HG03097 (cell line): ENCODE results near the gene C2CD4A.

Experiments
- ATAC-seq: cut with Tn5 transposase; IDR thresholded peaks from one replicate; pipeline ENCODE4 v1.9.1; 2021; ENCODE audit not compliant: unreplicated experiment, low FRiP score

The C2CD4A gene

DNA sequence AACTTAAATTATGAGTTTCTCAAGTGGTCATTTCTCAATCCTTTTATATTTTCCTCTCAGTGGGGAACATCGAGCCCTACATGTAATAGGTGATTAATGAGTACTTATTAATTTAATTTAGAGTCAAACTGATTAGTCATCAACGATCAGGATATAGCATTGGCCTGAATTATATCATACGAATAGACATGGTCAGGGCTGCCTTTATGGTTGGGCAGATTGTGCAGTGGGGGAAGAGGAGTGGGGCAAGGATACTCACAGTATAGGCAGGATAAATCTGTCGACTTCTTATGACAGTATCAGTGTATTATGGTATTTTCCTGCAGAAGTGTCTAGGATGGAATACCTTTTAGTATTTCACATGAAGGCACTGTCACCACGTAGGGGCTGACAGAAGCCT, 27.0 kb downstream of the C2CD4A start:
- ATAC-seq = no peak

- no peak for ATAC-seq
Observed at GRCh38 chr15:62094388-62094787, 27.6 kb downstream of the C2CD4A start.

GRCh38 chr15:62099094-62099601, 32.4 kb downstream of the C2CD4A start:
- no peak for ATAC-seq

- ATAC-seq = no peak
Observed at GRCh38 chr15:62103431-62103830, 36.7 kb downstream of the C2CD4A start.

- no peak for ATAC-seq
Observed at GRCh38 chr15:62104401-62104800, 37.6 kb downstream of the C2CD4A start.

- ATAC-seq = no peak
Observed at GRCh38 chr15:62104846-62105245, 38.1 kb downstream of the C2CD4A start.

GRCh38 chr15:62105266-62105665, 38.5 kb downstream of the C2CD4A start:
- no peak for ATAC-seq

DNA sequence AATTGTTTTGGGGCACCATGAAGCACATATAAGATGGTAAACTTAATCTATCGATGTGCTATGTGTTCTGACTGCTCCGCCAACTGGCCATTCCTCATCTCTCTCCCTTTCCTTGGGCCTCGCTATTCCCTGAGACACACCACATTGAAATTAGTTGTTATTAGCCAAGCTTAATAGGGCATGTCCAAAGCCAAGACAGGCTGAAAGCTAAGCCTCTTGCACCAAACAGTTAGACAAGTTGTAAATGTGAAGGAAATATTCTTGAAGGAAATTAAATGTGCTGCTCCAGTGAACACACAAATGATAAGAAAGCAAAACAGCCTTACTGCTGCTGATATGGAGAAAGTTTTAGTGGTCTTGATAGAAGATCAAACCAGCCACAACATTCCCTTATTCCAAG, 39.3 kb downstream of the C2CD4A start:
- no peak for ATAC-seq

DNA sequence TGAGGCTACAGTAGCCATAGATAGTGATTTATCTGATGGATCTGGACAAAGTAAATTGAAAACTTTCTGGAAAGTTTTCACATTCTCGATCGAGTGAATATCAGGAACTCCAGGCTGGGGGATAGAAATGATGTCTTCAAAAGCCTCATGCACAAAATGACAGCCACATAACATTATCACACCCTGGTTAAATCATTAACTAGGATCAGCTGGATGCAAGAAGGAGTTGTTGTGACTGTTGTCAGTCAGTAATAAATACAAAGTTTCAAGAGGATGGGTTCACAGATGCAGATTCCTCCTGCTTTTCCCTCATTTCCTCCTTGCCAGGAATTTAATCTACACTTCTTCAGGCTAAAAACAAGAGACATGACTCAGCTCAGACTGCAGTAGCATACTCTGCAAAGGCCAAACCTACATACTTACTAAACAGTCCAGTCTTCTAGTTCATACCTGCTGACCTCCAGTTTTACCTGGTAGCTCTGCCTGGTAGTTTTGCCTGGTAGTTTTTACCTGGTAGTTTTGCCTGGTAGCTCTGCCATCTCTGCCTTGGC, 40.9 kb downstream of the C2CD4A start:
- no peak for ATAC-seq

DNA sequence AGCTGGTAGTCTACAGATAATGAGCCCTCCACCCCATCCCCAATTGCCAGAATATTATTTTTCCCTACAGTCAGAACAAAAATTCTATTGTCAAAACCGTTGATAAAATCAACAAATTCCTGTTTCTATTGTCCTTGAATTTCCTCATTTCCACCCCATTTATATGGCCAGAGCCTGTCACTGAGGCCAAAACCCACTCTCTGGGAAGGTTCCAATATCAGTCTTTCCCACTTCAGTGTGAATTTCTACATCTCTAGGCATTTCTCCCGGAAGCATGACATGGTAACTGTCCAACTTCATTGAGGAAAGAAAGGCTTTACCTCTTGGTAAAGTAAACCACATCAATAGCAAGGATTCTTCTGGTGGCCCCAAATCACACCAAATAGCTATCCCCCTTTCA, 41.6 kb downstream of the C2CD4A start:
- no peak for ATAC-seq

- ATAC-seq = no peak
Observed at GRCh38 chr15:62109437-62109836, 42.7 kb downstream of the C2CD4A start.

GRCh38 chr15:62109982-62110851, 43.4 kb downstream of the C2CD4A start:
- ATAC-seq = no peak

- ATAC-seq = no peak
Observed at GRCh38 chr15:62112081-62112480, 45.3 kb downstream of the C2CD4A start.

DNA sequence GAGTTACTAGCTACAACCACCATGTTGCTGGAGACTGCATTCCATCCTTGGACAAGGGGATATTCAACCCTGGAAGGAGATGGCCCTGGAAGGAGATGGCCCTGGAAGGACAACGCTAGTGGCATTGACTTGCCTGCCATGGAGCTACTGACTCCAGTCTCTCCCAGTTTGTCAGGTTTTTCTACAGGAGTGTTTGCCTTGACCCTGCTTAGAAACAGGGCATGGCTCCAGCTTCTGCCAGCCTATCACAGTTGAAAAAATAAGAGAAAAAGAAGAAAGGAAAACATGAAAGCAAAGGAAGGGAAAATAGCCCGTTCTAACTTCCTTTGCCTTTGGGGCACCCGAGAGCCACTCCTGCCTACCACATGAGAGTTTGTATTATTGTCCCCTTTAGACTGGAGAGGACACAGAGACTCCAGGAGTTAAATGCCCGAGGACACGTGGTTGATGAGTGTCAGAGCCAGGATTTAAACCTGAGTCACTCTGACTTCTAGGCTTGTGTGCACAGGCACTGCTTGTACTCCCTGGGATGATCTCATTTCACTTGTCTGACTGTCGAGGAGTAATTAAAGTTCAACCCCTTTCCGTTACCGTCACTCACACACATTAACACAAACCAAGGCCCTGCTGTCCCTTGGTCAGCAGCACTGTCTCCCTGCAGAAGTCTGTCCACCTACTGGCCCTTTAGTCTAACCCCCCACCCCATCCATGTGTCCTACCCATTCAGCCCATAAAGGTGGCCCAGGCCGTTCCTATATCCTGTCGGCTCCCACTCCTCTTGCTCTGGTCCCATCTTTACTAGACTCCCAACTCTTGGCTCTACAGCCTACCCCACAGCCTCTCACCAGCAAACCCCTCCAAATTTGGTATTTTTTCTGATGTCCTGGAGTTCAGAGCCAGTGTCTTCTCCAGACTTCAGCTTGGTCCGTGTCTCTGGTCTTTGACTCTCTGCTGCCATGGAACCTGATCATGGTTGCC, 46.1 kb downstream of the C2CD4A start:
- ATAC-seq = no peak

GRCh38 chr15:62115847-62116246, 49.1 kb downstream of the C2CD4A start:
- ATAC-seq = no peak

- ATAC-seq = no peak
Observed at GRCh38 chr15:62118520-62119226, 51.9 kb downstream of the C2CD4A start.

DNA sequence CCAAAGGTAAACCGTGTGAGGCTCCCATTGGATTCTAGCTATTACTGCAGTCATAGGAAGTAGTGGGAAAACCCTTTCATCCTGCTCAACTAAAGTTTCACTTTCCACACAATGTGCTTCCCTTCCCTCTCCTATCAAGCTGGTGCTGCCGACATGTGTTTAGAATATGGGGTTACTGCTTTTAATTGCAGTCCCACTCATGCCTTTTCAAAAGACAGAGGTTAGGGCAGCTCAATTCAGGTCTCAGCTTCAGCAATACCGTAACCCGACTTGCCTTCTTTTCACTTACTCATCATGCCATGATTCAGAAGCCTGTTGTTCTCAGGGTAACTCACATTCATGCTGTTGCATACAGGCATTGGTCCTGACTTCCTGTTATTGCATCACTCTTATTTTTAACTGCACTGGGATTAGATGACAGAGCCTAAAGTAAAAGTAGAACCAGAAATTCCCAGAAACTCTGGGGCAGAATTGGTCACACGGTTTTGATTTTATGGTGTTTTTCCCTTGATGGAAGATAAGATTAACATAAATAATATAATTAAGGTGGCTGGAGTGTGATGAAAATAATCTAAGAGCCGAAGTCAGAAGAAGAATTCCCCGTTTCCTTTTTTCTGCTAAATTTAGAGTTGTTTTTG, 52.6 kb downstream of the C2CD4A start:
- no peak for ATAC-seq

- ATAC-seq = no peak
Observed at GRCh38 chr15:62119874-62120273, 53.1 kb downstream of the C2CD4A start.
